Measurements from ENCODE around the gene LPIN1.

The LPIN1 gene

DNA sequence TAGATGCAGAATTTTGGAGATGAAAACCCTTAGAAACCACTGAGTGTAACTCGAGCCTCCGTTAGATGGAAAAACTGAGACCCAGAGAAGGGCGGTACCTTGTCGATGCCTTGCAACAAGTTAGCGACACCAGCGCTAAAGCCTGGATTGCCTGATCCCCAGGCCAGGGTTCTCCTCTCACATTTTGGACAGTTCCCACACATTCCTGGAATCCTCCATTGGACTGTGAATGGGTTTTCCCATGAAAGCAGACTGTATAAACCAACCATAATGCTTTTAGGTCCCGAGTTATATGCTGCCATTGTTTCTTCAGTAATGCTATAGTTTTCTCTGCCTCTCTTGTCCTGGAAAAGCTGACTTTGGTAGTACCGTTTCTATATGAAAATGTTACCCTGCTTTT, 37.1 kb upstream of the LPIN1 start:
- Histone ChIP-seq H2AFZ (ENCODE audit: low read depth, low read length) (no peak overlapping the region), H3K27me3 (ENCODE audit: insufficient read depth, low read length) (peaks cover 7% of the 10 kb centered on the region), H3K4me1 (ENCODE audit: insufficient read depth, low read length) (no peaks in the 10 kb centered on the region), H3K36me3 (ENCODE audit: insufficient read depth, low read length) (no peaks in the 10 kb centered on the region), H3K4me3 (ENCODE audit: low read length) (no peak overlapping the region), H3K9me3 (ENCODE audit: low read length) (peaks cover 4% of the 10 kb centered on the region)

DNA sequence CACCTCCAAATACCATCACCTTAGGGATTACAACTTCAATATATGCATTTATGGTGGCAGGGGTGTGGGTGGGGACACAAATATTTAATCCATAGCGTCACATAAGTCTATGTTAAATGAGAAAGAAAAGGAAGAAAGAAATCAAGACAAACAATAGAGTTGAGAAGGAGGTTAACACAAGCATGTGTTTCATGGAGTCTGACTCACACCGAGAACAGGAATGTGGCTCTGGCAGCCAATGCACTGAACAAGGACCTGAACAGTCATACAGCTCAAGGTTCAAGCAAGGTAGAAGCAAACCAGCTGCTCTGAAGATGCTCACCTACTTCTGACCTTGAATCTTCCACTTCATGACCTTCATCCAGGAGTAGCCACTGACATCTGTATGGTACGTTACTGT, 36.2 kb upstream of the LPIN1 start:
- Histone ChIP-seq H3K36me3 (ENCODE audit: insufficient read depth, low read length) (no peaks in the 10 kb centered on the region), H2AFZ (ENCODE audit: low read depth, low read length) (no peak overlapping the region), H3K4me3 (ENCODE audit: low read length) (no peak overlapping the region), H3K9me3 (ENCODE audit: low read length) (peaks cover 4% of the 10 kb centered on the region), H3K4me1 (ENCODE audit: insufficient read depth, low read length) (no peaks in the 10 kb centered on the region), H3K27me3 (ENCODE audit: insufficient read depth, low read length) (peaks cover 11% of the 10 kb centered on the region)

GRCh38 chr2:11710632-11711353, 35.6 kb upstream of the LPIN1 start:
- Histone ChIP-seq H3K4me3 (ENCODE audit: low read length) (no peak overlapping the region), H3K9me3 (ENCODE audit: low read length) (peaks cover 2% of the 10 kb centered on the region), H3K27me3 (ENCODE audit: insufficient read depth, low read length) (peaks cover 13% of the 10 kb centered on the region), H3K36me3 (ENCODE audit: insufficient read depth, low read length) (no peaks in the 10 kb centered on the region), H3K4me1 (ENCODE audit: insufficient read depth, low read length) (no peaks in the 10 kb centered on the region), H2AFZ (ENCODE audit: low read depth, low read length) (no peak overlapping the region)

DNA sequence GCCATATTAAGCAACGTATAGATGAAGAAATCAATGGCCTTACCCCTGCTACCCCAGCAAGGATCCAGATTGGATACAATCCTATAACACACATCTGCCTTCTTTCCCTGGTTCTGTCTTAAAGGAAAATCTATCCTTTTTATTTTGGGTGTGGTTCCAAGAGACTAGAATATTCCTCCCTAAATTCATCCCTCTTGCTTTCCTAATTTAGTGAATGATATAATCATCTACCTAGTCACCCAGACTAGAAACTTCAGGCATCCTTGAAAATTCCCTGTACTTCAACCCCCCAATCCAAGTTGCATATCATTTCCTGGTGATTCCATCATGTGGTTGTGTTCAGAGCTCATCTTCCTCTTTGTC, 35.1 kb upstream of the LPIN1 start:
- Histone ChIP-seq H3K9me3 (ENCODE audit: low read length) (no peaks in the 10 kb centered on the region), H3K36me3 (ENCODE audit: insufficient read depth, low read length) (no peaks in the 10 kb centered on the region), H3K27me3 (ENCODE audit: insufficient read depth, low read length) (peaks cover 13% of the 10 kb centered on the region), H2AFZ (ENCODE audit: low read depth, low read length) (no peak overlapping the region), H3K4me3 (ENCODE audit: low read length) (no peak overlapping the region), H3K4me1 (ENCODE audit: insufficient read depth, low read length) (no peaks in the 10 kb centered on the region)

- H3K27me3 ChIP-seq (ENCODE audit: insufficient read depth, low read length) = peaks cover 13% of the 10 kb centered on the region
- H3K4me3 ChIP-seq (ENCODE audit: low read length) = no peak overlapping the region
These were observed 34.7 kb upstream of the LPIN1 start for GRCh38 chr2:11711751-11712150.

GRCh38 chr2:11712866-11713265, 33.6 kb upstream of the LPIN1 start:
- H3K27me3 ChIP-seq (ENCODE audit: insufficient read depth, low read length) = peaks cover 13% of the 10 kb centered on the region
- no peak overlapping the region for H3K4me3 ChIP-seq (ENCODE audit: low read length)
- H3K4me1 ChIP-seq (ENCODE audit: insufficient read depth, low read length) = no peaks in the 10 kb centered on the region
- no peaks in the 10 kb centered on the region for H3K36me3 ChIP-seq (ENCODE audit: insufficient read depth, low read length)
- no peaks in the 10 kb centered on the region for H3K9me3 ChIP-seq (ENCODE audit: low read length)
- no peak overlapping the region for H2AFZ ChIP-seq (ENCODE audit: low read depth, low read length)

More at GRCh38 chr2:11711751-11712150, 34.7 kb upstream of the LPIN1 start:
- Histone ChIP-seq H2AFZ (ENCODE audit: low read depth, low read length) (no peak overlapping the region), H3K36me3 (ENCODE audit: insufficient read depth, low read length) (no peaks in the 10 kb centered on the region), H3K9me3 (ENCODE audit: low read length) (no peaks in the 10 kb centered on the region), H3K4me1 (ENCODE audit: insufficient read depth, low read length) (no peaks in the 10 kb centered on the region)

DNA sequence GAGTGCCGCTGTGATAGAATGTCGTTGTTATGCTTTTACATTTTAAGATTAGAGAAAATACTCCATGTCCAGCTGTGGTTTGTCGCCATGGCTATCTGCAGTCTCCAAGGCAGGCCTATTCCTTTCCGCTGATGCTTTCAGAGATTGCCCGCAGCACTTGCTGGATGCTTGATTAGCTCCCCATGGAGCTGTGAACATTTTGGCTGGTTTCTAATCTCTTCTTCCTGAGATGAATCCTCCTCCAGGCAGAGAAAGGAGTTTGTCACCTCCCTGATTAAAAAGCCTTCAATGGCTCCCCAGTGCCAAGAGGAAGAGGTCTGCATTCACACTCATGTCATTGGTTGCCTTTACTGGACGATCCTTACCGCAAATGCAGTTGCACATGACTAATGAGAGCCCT, 32.6 kb upstream of the LPIN1 start:
- Histone ChIP-seq H3K27me3 (ENCODE audit: insufficient read depth, low read length) (peaks cover 15% of the 10 kb centered on the region), H3K4me1 (ENCODE audit: insufficient read depth, low read length) (no peaks in the 10 kb centered on the region), H3K36me3 (ENCODE audit: insufficient read depth, low read length) (no peaks in the 10 kb centered on the region), H2AFZ (ENCODE audit: low read depth, low read length) (no peak overlapping the region), H3K4me3 (ENCODE audit: low read length) (no peak overlapping the region), H3K9me3 (ENCODE audit: low read length) (no peaks in the 10 kb centered on the region)

DNA sequence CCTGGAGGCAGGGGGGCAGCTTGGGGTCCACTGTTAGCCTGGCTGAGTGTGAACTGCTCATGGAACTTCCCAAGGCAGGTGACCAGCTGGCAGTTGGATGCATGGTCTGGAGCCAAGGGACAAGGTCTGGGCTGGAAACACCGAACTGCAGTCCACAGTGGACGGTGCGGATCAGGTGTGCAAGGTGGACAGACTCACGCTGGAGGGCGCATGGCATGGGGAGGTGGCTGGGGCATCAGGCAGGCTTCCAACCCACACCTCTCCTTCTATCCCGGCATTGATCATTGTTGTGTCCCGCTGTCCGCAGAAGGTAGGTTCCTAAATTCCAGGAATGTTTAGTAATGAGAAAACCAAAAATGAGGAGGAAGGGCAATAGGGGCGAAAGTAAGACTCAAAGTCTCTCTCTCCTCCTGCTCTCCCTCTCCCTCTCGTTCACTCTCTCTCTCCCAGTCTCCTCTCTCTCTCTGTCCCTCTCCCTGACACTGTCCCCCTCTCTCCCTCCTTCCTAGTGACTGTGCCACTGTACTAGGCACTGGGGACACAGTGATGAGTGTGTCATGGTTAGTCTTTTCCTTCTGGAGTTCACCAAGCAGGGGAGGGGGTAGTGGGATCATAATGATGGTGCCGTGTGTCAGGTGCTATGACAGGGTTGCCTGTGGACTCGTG, 30.3 kb upstream of the LPIN1 start:
- Histone ChIP-seq H3K9me3 (ENCODE audit: low read length) (no peaks in the 10 kb centered on the region), H3K27me3 (ENCODE audit: insufficient read depth, low read length) (peaks cover 15% of the 10 kb centered on the region), H2AFZ (ENCODE audit: low read depth, low read length) (no peak overlapping the region), H3K4me1 (ENCODE audit: insufficient read depth, low read length) (no peaks in the 10 kb centered on the region), H3K36me3 (ENCODE audit: insufficient read depth, low read length) (no peaks in the 10 kb centered on the region), H3K4me3 (ENCODE audit: low read length) (no peak overlapping the region)

- Histone ChIP-seq H3K36me3 (ENCODE audit: insufficient read depth, low read length) (no peaks in the 10 kb centered on the region), H3K9me3 (ENCODE audit: low read length) (no peaks in the 10 kb centered on the region), H3K27me3 (ENCODE audit: insufficient read depth, low read length) (peaks cover 15% of the 10 kb centered on the region), H2AFZ (ENCODE audit: low read depth, low read length) (no peak overlapping the region), H3K4me1 (ENCODE audit: insufficient read depth, low read length) (no peaks in the 10 kb centered on the region), H3K4me3 (ENCODE audit: low read length) (no peak overlapping the region)
These were observed 29.6 kb upstream of the LPIN1 start for GRCh38 chr2:11716689-11717321.

GRCh38 chr2:11717623-11718022, 28.8 kb upstream of the LPIN1 start:
- H3K27me3 ChIP-seq (ENCODE audit: insufficient read depth, low read length) = peaks cover 12% of the 10 kb centered on the region
- H3K36me3 ChIP-seq (ENCODE audit: insufficient read depth, low read length) = no peaks in the 10 kb centered on the region
- H3K4me3 ChIP-seq (ENCODE audit: low read length) = no peak overlapping the region
- no peak overlapping the region for H2AFZ ChIP-seq (ENCODE audit: low read depth, low read length)
- no peaks in the 10 kb centered on the region for H3K4me1 ChIP-seq (ENCODE audit: insufficient read depth, low read length)
- no peaks in the 10 kb centered on the region for H3K9me3 ChIP-seq (ENCODE audit: low read length)

DNA sequence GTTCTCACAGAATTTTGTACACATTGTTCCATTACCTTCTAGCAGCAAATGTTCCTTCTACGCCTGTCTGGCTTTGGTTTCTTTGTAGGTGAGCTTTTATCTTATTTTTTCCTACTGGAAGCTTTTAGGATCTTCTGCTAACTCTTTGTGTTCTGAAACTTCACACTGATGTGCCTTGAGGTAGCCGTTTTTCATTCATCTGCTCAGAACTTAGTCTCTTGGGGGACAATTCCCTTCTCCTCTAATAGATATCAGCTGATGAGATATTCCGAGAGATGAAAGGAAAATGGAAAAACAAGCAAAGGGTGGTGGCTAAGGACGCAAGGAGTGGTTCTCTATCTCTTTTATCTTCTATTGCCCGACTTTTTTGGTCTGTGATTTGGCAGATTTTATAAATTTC, 27.8 kb upstream of the LPIN1 start:
- Histone ChIP-seq H3K27me3 (ENCODE audit: insufficient read depth, low read length) (peaks cover 12% of the 10 kb centered on the region), H3K4me1 (ENCODE audit: insufficient read depth, low read length) (no peaks in the 10 kb centered on the region), H3K4me3 (ENCODE audit: low read length) (no peak overlapping the region), H3K9me3 (ENCODE audit: low read length) (no peaks in the 10 kb centered on the region), H3K36me3 (ENCODE audit: insufficient read depth, low read length) (no peaks in the 10 kb centered on the region), H2AFZ (ENCODE audit: low read depth, low read length) (no peak overlapping the region)

- H3K9me3 ChIP-seq (ENCODE audit: low read length) = no peaks in the 10 kb centered on the region
- peaks cover 9% of the 10 kb centered on the region for H3K27me3 ChIP-seq (ENCODE audit: insufficient read depth, low read length)
- H3K4me1 ChIP-seq (ENCODE audit: insufficient read depth, low read length) = no peaks in the 10 kb centered on the region
- no peaks in the 10 kb centered on the region for H3K36me3 ChIP-seq (ENCODE audit: insufficient read depth, low read length)
- H2AFZ ChIP-seq (ENCODE audit: low read depth, low read length) = no peak overlapping the region
- H3K4me3 ChIP-seq (ENCODE audit: low read length) = no peak overlapping the region
These were observed 27.0 kb upstream of the LPIN1 start for GRCh38 chr2:11719230-11719977.

GRCh38 chr2:11720752-11721151, 25.7 kb upstream of the LPIN1 start:
- Histone ChIP-seq H2AFZ (ENCODE audit: low read depth, low read length) (no peak overlapping the region), H3K9me3 (ENCODE audit: low read length) (no peaks in the 10 kb centered on the region), H3K27me3 (ENCODE audit: insufficient read depth, low read length) (peaks cover 2% of the 10 kb centered on the region)

More at GRCh38 chr2:11720752-11721151, 25.7 kb upstream of the LPIN1 start:
- no peak overlapping the region for H3K4me3 ChIP-seq (ENCODE audit: low read length)
- H3K36me3 ChIP-seq (ENCODE audit: insufficient read depth, low read length) = no peaks in the 10 kb centered on the region
- no peaks in the 10 kb centered on the region for H3K4me1 ChIP-seq (ENCODE audit: insufficient read depth, low read length)
